PFSK-1 (cell line): Measurements from ENCODE around the gene RAB38.

Experiments
- FOXP2 ChIP-seq: optimal IDR thresholded peaks from 2 replicates; pipeline ENCODE3; 2011; ENCODE audit warnings: borderline replicate concordance, control low read depth, inconsistent platforms; ENCODE audit not compliant: insufficient read depth; ENCODE audit errors: extremely low read length, extremely low read depth
- POLR2AphosphoS5 ChIP-seq: IDR thresholded peaks from 2 replicates; pipeline ENCODE4 v1.6.1; 2012; ENCODE audit warnings: low read depth, mild to moderate bottlenecking, control low read depth, low read length, moderate library complexity
- SIN3A ChIP-seq: IDR thresholded peaks from 2 replicates; pipeline ENCODE4 v1.6.1; 2012; ENCODE audit warnings: mild to moderate bottlenecking, low read length, moderate library complexity, borderline replicate concordance; ENCODE audit not compliant: insufficient read depth
- TAF1 ChIP-seq: IDR thresholded peaks from 2 replicates; pipeline ENCODE4 v1.6.1; 2012; ENCODE audit warnings: low read length, control low read depth, borderline replicate concordance; ENCODE audit not compliant: insufficient read depth
- TF ChIP-seq, protein P1 (sequence below), 2 experiments: IDR thresholded peaks; 2 replicates each; pipeline versions ENCODE4 v1.6.1 to v1.8.0; 2011 to 2012; ENCODE audit warnings: low read depth in 2 of 2, low read length in 2 of 2, control low read depth in 1 of 2, inconsistent platforms in 1 of 2, mild to moderate bottlenecking in 1 of 2, moderate library complexity in 1 of 2; ENCODE audit not compliant: insufficient read depth in 1 of 2

DNA sequence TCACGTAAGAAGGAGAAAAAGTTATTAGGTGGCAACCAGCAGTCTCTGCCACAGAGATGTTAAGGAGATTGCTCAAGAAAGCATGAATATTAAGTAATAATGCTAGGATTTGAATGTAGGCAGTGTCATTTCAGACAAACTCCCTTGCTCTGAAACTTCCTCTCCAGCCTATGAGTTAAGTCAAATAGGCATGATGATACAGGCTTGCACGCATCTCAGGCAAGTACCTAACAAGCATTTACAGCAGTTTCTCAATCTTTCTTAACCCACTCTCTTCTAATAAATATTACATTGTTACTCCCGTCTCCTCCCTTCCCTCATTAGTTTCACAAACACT lies 72.7 kb downstream of the RAB38 start:
- TF ChIP-seq, protein P1, sequence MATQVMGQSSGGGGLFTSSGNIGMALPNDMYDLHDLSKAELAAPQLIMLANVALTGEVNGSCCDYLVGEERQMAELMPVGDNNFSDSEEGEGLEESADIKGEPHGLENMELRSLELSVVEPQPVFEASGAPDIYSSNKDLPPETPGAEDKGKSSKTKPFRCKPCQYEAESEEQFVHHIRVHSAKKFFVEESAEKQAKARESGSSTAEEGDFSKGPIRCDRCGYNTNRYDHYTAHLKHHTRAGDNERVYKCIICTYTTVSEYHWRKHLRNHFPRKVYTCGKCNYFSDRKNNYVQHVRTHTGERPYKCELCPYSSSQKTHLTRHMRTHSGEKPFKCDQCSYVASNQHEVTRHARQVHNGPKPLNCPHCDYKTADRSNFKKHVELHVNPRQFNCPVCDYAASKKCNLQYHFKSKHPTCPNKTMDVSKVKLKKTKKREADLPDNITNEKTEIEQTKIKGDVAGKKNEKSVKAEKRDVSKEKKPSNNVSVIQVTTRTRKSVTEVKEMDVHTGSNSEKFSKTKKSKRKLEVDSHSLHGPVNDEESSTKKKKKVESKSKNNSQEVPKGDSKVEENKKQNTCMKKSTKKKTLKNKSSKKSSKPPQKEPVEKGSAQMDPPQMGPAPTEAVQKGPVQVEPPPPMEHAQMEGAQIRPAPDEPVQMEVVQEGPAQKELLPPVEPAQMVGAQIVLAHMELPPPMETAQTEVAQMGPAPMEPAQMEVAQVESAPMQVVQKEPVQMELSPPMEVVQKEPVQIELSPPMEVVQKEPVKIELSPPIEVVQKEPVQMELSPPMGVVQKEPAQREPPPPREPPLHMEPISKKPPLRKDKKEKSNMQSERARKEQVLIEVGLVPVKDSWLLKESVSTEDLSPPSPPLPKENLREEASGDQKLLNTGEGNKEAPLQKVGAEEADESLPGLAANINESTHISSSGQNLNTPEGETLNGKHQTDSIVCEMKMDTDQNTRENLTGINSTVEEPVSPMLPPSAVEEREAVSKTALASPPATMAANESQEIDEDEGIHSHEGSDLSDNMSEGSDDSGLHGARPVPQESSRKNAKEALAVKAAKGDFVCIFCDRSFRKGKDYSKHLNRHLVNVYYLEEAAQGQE (IDR thresholded peaks at IDR 0.05; ENCODE audit: insufficient read depth in 1 of 2, low read depth in 2 of 2, low read length in 2 of 2) = no peak
- no peak for TF ChIP-seq POLR2AphosphoS5
- TF ChIP-seq FOXP2 = no peak
- no peak for TF ChIP-seq SIN3A
- no peak for TF ChIP-seq TAF1
